Esophagus squamous epithelium (tissue), 4 donors: Measurements from ENCODE around the gene PRKAR1B.

Source experiments
- POLR2A ChIP-seq, 4 donors: fragments of 450-650 bp; IDR thresholded peaks; one replicate each; pipeline ENCODE4 v1.6.1; 2017; ENCODE audit warnings: antibody characterized with exemption in 4 of 4, mild to moderate bottlenecking in 4 of 4, moderate library complexity in 3 of 4
- TF ChIP-seq, protein P1 (sequence below), 6 experiments: fragments of 450-650 bp in 4 of 6; fragments of 200-600 bp in 2 of 6; sonication (generic) in 2 of 6; IDR thresholded peaks; one replicate each; pipeline ENCODE4 v1.5.1; 2016 to 2019; ENCODE audit warnings: antibody characterized with exemption in 6 of 6, mild to moderate bottlenecking in 4 of 6, moderate library complexity in 4 of 6

DNA sequence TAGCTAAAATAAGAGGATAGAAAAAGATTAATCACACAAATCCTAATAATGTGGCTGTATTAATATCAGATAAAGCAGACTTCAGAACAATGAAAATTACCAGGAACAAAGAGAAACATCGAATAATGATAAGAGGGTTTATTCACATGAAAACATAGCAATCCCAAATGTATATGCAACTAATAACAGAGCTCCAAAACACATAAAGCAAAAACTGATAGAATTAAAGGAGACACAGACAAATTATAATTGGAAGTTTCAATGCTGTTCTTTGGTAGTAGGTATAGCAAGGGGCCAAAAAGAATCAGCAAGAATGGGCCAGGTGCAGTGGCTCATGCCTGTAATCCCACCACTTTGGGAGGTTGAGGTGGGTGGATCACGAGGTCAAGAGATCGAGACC, 24.0 kb downstream of the PRKAR1B start:
- TF ChIP-seq, protein P1, sequence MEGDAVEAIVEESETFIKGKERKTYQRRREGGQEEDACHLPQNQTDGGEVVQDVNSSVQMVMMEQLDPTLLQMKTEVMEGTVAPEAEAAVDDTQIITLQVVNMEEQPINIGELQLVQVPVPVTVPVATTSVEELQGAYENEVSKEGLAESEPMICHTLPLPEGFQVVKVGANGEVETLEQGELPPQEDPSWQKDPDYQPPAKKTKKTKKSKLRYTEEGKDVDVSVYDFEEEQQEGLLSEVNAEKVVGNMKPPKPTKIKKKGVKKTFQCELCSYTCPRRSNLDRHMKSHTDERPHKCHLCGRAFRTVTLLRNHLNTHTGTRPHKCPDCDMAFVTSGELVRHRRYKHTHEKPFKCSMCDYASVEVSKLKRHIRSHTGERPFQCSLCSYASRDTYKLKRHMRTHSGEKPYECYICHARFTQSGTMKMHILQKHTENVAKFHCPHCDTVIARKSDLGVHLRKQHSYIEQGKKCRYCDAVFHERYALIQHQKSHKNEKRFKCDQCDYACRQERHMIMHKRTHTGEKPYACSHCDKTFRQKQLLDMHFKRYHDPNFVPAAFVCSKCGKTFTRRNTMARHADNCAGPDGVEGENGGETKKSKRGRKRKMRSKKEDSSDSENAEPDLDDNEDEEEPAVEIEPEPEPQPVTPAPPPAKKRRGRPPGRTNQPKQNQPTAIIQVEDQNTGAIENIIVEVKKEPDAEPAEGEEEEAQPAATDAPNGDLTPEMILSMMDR (IDR thresholded peaks at IDR 0.05), result no peak
- no peak for TF ChIP-seq POLR2A (IDR thresholded peaks at IDR 0.05)
